Heart right ventricle (tissue), 16 donors: Measurements from ENCODE around the gene DDX39A. TPM values are rescaled to one million over a fixed set of nuclear protein-coding genes. Genes with fewer than 3 reads are reported as not detected.
"Not testable (repeated sequence)": the region's sequence is repeated elsewhere in the genome, so short reads cannot be mapped to it uniquely, and the experiment has no call there.

Experiments used
- ATAC-seq, 8 donors: fragments of 200-7000 bp; cut with Tn5 transposase; one replicate each; pipeline ENCODE4 v1.9.1; 2020; ENCODE audit warnings: mild to moderate bottlenecking in 8 of 8, moderate library complexity in 8 of 8, moderate number of reproducible peaks in 1 of 8
- DNase-seq, 2 donors: peaks; one replicate each; pipeline ENCODE4 v3.0.0-alpha.2; 2020
- H3K27ac ChIP-seq, 10 donors: fragments of 200-600 bp; sonication (generic) in 2 of 10; one replicate each; pipeline versions ENCODE4 v1.5.0 to v1.8.0; 2020 to 2022; ENCODE audit warnings: mild to moderate bottlenecking in 3 of 10
- H3K27me3 ChIP-seq, 7 donors: fragments of 200-600 bp; one replicate each; pipeline ENCODE4 v1.8.0; 2021 to 2022; ENCODE audit warnings: mild to moderate bottlenecking in 2 of 7
- H3K36me3 ChIP-seq, 9 donors: fragments of 200-600 bp; sonication (generic) in 1 of 9; one replicate each; pipeline versions ENCODE4 v1.5.0 to v1.8.0; 2020 to 2022; ENCODE audit warnings: mild to moderate bottlenecking in 2 of 9
- H3K4me1 ChIP-seq, 9 donors: fragments of 200-600 bp; sonication (generic) in 1 of 9; one replicate each; pipeline versions ENCODE4 v1.5.0 to v1.8.0; 2020 to 2022; ENCODE audit warnings: mild to moderate bottlenecking in 4 of 9
- H3K4me3 ChIP-seq, 10 donors: fragments of 200-600 bp; sonication (generic) in 2 of 10; one replicate each; pipeline versions ENCODE4 v1.5.0 to v1.8.0; 2020 to 2022; ENCODE audit warnings: mild to moderate bottlenecking in 7 of 10, moderate library complexity in 2 of 10
- H3K9me3 ChIP-seq, 11 donors: fragments of 200-600 bp in 10 of 11; sonication (generic) in 2 of 11; one replicate each; pipeline versions ENCODE4 v1.5.0 to v1.8.0; 2013 to 2022; ENCODE audit warnings: mild to moderate bottlenecking in 2 of 11, control low read depth in 1 of 11, moderate library complexity in 1 of 11
- WGBS, 2 donors: extraction: QIAGEN DNeasy Blood & Tissue Kit; methylation state at CpG; one replicate each; pipeline ENCODE4 v1.1.7; 2013; ENCODE audit warnings: inconsistent platforms in 1 of 2; 5-methylcytosine and 5-hydroxymethylcytosine counted together
- intact Hi-C, 10 donors: fragments of 100-400 bp; cut with DNase I; formaldehyde crosslinking; loops; one replicate each; pipeline versions ENCODE4 v1.11.1 to v1.14.2; 2022
- polyA plus RNA-seq, 2 donors: library from polyadenylated mRNA; stranded (reverse); fragments of 200-250 nt; gene quantifications; one replicate each; pipeline ENCODE4 v1.2.3, GENCODE V29; 2013
- total RNA-seq, 10 donors: library from RNA; stranded (reverse); fragmentation: NEBNext Ultra II Directional in 3 of 10; extraction: Animal tissue kit (Norgen Biotek cat#: 25700) in 3 of 10; gene quantifications; one replicate each; pipeline versions ENCODE4 v1.2.1 to v1.2.4, GENCODE V29; 2021 to 2023
- TF ChIP-seq, protein P1 (sequence below), 9 donors: fragments of 200-600 bp; sonication (generic) in 2 of 9; IDR thresholded peaks; one replicate each; pipeline versions ENCODE4 v1.5.0 to v1.8.0; 2021 to 2022; ENCODE audit warnings: antibody characterized with exemption in 9 of 9, mild to moderate bottlenecking in 5 of 9, moderate library complexity in 1 of 9
- donor health status: Arrhythmogenic right ventricular cardiomyopathy.
- donor health status: ischemic (EF 13 %, LVEDD 7.1; RV severe dilation, severe dysfunction).
- donor health status: healthy with polysubstance abuse.
- donor health status: DM: no; HTN: yes; CAD: no.
- donor health status: DM: no; HTN: no; CAD: no.
- donor health status: ischemic (EF 25% LVEDD 6.9; RV normal size, moderate dysfunction).
- donor health status: ischemic (EF 25% LVEDD 5.7; RV mildly dilated, moderate dysfunction).
- donor health status: healthy.
- donor health status: DM: yes; HTN: yes; CAD: no.
- donor health status: Ischemic cardiomyopathy.
- donor health status: ischemic (EF 35%, LVEDD 5.7; RV mildly dilated, moderate dysfunction).
- donor health status: nonischemic (EF 11% LVEDD 7.7; RV severe dilation, severe dysfunction).
- donor health status: DM: yes; HTN: yes; CAD: no.
- donor health status: PGD.
- donor health status: ischemic (EF 29% LVEDD 5.4; RV normal size, mild dysfunction).
- donor health status: nonischemic (EF 23%, LVEDD 6.1; RV moderate dilation, normal function).

The DDX39A gene
- total and polyA plus RNA-seq, 12 donors = 15.4 to 110 (median 24.3) TPM

DNA sequence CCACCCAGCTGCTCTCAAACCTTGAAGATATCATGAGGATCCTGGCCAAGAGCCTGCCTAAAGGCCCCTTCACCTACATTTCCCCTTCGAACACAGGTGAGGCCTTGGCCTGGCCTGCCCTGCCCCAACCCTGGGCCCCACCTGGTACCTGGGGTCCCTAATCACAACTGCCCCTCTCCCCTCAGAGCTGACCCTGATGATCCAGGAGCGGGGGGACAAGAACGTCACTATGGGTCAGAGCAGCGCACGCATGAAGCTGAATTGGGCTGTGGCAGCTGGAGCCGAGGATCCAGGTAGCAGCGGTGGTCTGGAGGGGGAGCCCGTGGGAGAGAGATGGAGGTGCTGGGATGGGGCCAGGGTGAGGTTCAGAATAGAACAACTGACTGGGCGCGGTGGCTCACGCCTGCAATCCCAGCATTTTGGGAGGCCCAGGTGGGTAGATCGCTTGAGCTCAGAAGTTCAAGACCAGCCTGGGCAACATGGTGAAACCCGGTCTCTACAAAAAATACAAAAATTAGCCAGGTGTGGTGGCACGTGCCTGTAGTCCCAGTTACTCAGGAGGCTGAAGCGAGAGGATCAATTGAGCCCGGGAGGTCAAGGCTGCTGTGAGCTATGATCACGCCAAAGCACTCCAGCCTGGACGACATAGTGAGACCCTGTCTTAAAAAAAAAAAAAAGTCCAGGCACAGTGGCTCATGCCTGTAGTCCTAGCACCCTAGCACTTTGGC lies 17.5 kb downstream of the DDX39A start:
- TF ChIP-seq, protein P1, sequence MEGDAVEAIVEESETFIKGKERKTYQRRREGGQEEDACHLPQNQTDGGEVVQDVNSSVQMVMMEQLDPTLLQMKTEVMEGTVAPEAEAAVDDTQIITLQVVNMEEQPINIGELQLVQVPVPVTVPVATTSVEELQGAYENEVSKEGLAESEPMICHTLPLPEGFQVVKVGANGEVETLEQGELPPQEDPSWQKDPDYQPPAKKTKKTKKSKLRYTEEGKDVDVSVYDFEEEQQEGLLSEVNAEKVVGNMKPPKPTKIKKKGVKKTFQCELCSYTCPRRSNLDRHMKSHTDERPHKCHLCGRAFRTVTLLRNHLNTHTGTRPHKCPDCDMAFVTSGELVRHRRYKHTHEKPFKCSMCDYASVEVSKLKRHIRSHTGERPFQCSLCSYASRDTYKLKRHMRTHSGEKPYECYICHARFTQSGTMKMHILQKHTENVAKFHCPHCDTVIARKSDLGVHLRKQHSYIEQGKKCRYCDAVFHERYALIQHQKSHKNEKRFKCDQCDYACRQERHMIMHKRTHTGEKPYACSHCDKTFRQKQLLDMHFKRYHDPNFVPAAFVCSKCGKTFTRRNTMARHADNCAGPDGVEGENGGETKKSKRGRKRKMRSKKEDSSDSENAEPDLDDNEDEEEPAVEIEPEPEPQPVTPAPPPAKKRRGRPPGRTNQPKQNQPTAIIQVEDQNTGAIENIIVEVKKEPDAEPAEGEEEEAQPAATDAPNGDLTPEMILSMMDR (IDR thresholded peaks at IDR 0.05) = no peak
- peak overlapping the region in 1 of 10 donors; percentile 66 for H3K27ac ChIP-seq
- no peaks in the 10 kb centered on the region for H3K27me3 ChIP-seq
- peaks cover 0 to 15% (median 9%) of the 10 kb centered on the region in 9 donors for H3K4me1 ChIP-seq
- no peaks in the 10 kb centered on the region for H3K9me3 ChIP-seq
- WGBS, 2 donors = 94 to 96% methylated on average over 18 of the region's 18 CpGs
- H3K36me3 ChIP-seq = peaks cover 0 to 94% (median 28%) of the 10 kb centered on the region in 9 donors
- no peak for DNase-seq
- intact Hi-C loops = loop anchor here in 2 of 10 donors (10.0 kb wide), 3 partner anchors 47 to 257 kb away; partner anchors contain the start of gene ADGRL1 (in 1 of the 2)
- ATAC-seq = no peak
- H3K4me3 ChIP-seq = no peak overlapping the region

DNA sequence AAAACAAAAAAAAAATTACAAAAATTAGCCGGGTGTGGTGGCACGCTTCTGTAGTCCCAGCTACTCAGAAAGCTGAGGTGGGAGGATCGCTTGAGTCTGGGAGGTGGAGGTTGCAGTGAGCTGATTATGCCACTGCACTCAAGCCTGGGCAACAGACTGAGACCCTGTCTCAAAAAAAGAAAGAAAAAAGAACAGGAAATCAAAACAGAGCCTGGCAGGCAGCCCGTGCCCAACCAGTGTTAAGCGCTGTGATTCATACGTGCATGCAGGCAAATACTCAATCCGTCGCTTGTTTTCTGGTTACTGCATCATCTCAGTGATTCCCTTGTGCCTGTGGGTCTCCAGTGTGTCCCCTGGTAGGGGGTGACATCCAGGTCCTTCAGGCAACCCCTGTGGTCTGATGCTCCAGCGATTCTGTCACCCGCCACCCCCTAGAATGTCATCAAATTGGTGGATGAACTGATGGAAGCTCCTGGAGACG lies 18.1 kb downstream of the DDX39A start:
- no peaks in the 10 kb centered on the region for H3K9me3 ChIP-seq
- H3K4me1 ChIP-seq = peaks cover 0 to 14% (median 3%) of the 10 kb centered on the region in 9 donors
- H3K27me3 ChIP-seq = no peaks in the 10 kb centered on the region
- H3K27ac ChIP-seq = peak overlapping the region in 1 of 10 donors; percentile 66
- no peak for DNase-seq
- no peak for ATAC-seq
- H3K4me3 ChIP-seq = no peak overlapping the region
- intact Hi-C loops = loop anchor here in 2 of 10 donors (10.0 kb wide), 3 partner anchors 46 to 256 kb away; partner anchors contain the start of gene ADGRL1 (in 1 of the 2)
- H3K36me3 ChIP-seq = peaks cover 0 to 94% (median 24%) of the 10 kb centered on the region in 9 donors
- 87 to 93% methylated on average over 11 of the region's 11 CpGs for WGBS, 2 donors
- TF ChIP-seq, protein P1 (IDR thresholded peaks at IDR 0.05) = no peak

- H3K27me3 ChIP-seq, ATAC-seq, H3K9me3 ChIP-seq, H3K4me1 ChIP-seq, H3K4me3 ChIP-seq, H3K27ac ChIP-seq, DNase-seq: not testable (repeated sequence)
- WGBS, 2 donors = 86 to 92% methylated on average over 15 of the region's 16 CpGs
- peaks cover 0 to 94% (median 28%) of the 10 kb centered on the region in 9 donors for H3K36me3 ChIP-seq
- intact Hi-C loops = loop anchor here in 1 of 10 donors (10.0 kb wide), 1 partner anchor 368 kb away; no protein-coding TSS in a partner anchor
Measured at GRCh38 chr19:14397168-14397567, 22.0 kb downstream of the DDX39A start.

GRCh38 chr19:14396730-14397129 lies 22.4 kb downstream of the DDX39A start:
- H3K27me3 ChIP-seq, H3K4me3 ChIP-seq, DNase-seq, H3K27ac ChIP-seq, H3K9me3 ChIP-seq, H3K4me1 ChIP-seq, ATAC-seq: not testable (repeated sequence)
- 100% methylated on average over 3 of the region's 3 CpGs for WGBS, 2 donors
- peaks cover 0 to 94% (median 26%) of the 10 kb centered on the region in 9 donors for H3K36me3 ChIP-seq
- intact Hi-C loops = loop anchor here in 1 of 10 donors (10.0 kb wide), 1 partner anchor 368 kb away; no protein-coding TSS in a partner anchor

GRCh38 chr19:14395710-14396336 lies 23.3 kb downstream of the DDX39A start:
- no peak overlapping the region for H3K27ac ChIP-seq
- intact Hi-C loops = loop anchor here in 1 of 10 donors (10.0 kb wide), 1 partner anchor 369 kb away; no protein-coding TSS in a partner anchor
- H3K4me3 ChIP-seq = no peak overlapping the region
- TF ChIP-seq, protein P1 (IDR thresholded peaks at IDR 0.05) = no peak
- DNase-seq (no peak), ATAC-seq (peak in 1 of 8 donors; percentile 16)
- H3K4me1 ChIP-seq = no peaks in the 10 kb centered on the region
- H3K9me3 ChIP-seq = no peaks in the 10 kb centered on the region
- H3K27me3 ChIP-seq = no peaks in the 10 kb centered on the region
- WGBS, 2 donors = 86 to 87% methylated on average over 16 of the region's 16 CpGs
- peaks cover 0 to 94% (median 27%) of the 10 kb centered on the region in 9 donors for H3K36me3 ChIP-seq
